Measurements from ENCODE around the gene PRR14.

PRR14 gene

GRCh38 chr16:30654856-30655255, 4.1 kb downstream of the PRR14 start:
- Histone ChIP-seq H3K36me3 (ENCODE audit: control insufficient read depth in 1 of 2, insufficient read depth in 2 of 2, low read length in 2 of 2) (peaks cover 26 to 44% of the 10 kb centered on the region in 2 donors), H3K4me3 (ENCODE audit: low read depth in 1 of 2, low read length in 2 of 2) (no peak overlapping the region), H3K27ac (ENCODE audit: low read length) (no peak overlapping the region), H3K4me1 (ENCODE audit: control insufficient read depth in 1 of 2, insufficient read depth in 2 of 2, low read length in 2 of 2) (peaks cover 8 to 29% of the 10 kb centered on the region in 2 donors), H3K27me3 (ENCODE audit: low read depth, low read length) (no peaks in the 10 kb centered on the region), H3K9me3 (ENCODE audit: control insufficient read depth in 1 of 2, low read length in 2 of 2) (no peaks in the 10 kb centered on the region)

GRCh38 chr16:30655815-30656347, 5.1 kb downstream of the PRR14 start:
- Histone ChIP-seq H3K27me3 (ENCODE audit: low read depth, low read length) (no peaks in the 10 kb centered on the region), H3K4me3 (ENCODE audit: low read depth in 1 of 2, low read length in 2 of 2) (no peak overlapping the region), H3K36me3 (ENCODE audit: control insufficient read depth in 1 of 2, insufficient read depth in 2 of 2, low read length in 2 of 2) (peaks cover 26 to 44% of the 10 kb centered on the region in 2 donors), H3K4me1 (ENCODE audit: control insufficient read depth in 1 of 2, insufficient read depth in 2 of 2, low read length in 2 of 2) (peaks cover 16 to 34% of the 10 kb centered on the region in 2 donors), H3K27ac (ENCODE audit: low read length) (no peak overlapping the region), H3K9me3 (ENCODE audit: control insufficient read depth in 1 of 2, low read length in 2 of 2) (no peaks in the 10 kb centered on the region)

GRCh38 chr16:30656388-30656787, 5.6 kb downstream of the PRR14 start:
- Histone ChIP-seq H3K9me3 (ENCODE audit: control insufficient read depth in 1 of 2, low read length in 2 of 2) (no peaks in the 10 kb centered on the region), H3K36me3 (ENCODE audit: control insufficient read depth in 1 of 2, insufficient read depth in 2 of 2, low read length in 2 of 2) (peaks cover 30 to 45% of the 10 kb centered on the region in 2 donors), H3K27me3 (ENCODE audit: low read depth, low read length) (no peaks in the 10 kb centered on the region), H3K4me3 (ENCODE audit: low read depth in 1 of 2, low read length in 2 of 2) (no peak overlapping the region), H3K4me1 (ENCODE audit: control insufficient read depth in 1 of 2, insufficient read depth in 2 of 2, low read length in 2 of 2) (peaks cover 21 to 39% of the 10 kb centered on the region in 2 donors), H3K27ac (ENCODE audit: low read length) (no peak overlapping the region)

GRCh38 chr16:30656974-30657865, 6.5 kb downstream of the PRR14 start:
- Histone ChIP-seq H3K27ac (ENCODE audit: low read length) (peak overlapping the region; percentile 92), H3K4me1 (ENCODE audit: control insufficient read depth in 1 of 2, insufficient read depth in 2 of 2, low read length in 2 of 2) (peaks cover 27 to 43% of the 10 kb centered on the region in 2 donors), H3K36me3 (ENCODE audit: control insufficient read depth in 1 of 2, insufficient read depth in 2 of 2, low read length in 2 of 2) (peaks cover 38 to 54% of the 10 kb centered on the region in 2 donors), H3K4me3 (ENCODE audit: low read depth in 1 of 2, low read length in 2 of 2) (peak overlapping the region; percentile 62 to 65), H3K27me3 (ENCODE audit: low read depth, low read length) (no peaks in the 10 kb centered on the region), H3K9me3 (ENCODE audit: control insufficient read depth in 1 of 2, low read length in 2 of 2) (no peaks in the 10 kb centered on the region)

GRCh38 chr16:30657866-30658730, 7.3 kb downstream of the PRR14 start, which contains the start of gene FBRS:
FBRS (plus strand) TSS chr16:30658431; CDS start chr16:30659519, 1,088 bp downstream.
- peak within 1 kb of the TSS; percentile 84 to 92 for H3K4me3 ChIP-seq (ENCODE audit: low read depth in 1 of 2, low read length in 2 of 2)
- H3K4me1 ChIP-seq (ENCODE audit: control insufficient read depth in 1 of 2, insufficient read depth in 2 of 2, low read length in 2 of 2): peaks cover 24 to 43% of the 10 kb centered on the region in 2 donors
- H3K27me3 ChIP-seq (ENCODE audit: low read depth, low read length): no peaks in the 10 kb centered on the region
- H3K27ac ChIP-seq (ENCODE audit: low read length): peak within 1 kb of the TSS; percentile 98
- no peaks in the 10 kb centered on the region for H3K9me3 ChIP-seq (ENCODE audit: control insufficient read depth in 1 of 2, low read length in 2 of 2)
- H3K36me3 ChIP-seq (ENCODE audit: control insufficient read depth in 1 of 2, insufficient read depth in 2 of 2, low read length in 2 of 2): peaks cover 38 to 58% of the 10 kb centered on the region in 2 donors

- Histone ChIP-seq H3K36me3 (ENCODE audit: control insufficient read depth in 1 of 2, insufficient read depth in 2 of 2, low read length in 2 of 2) (peaks cover 45 to 58% of the 10 kb centered on the region in 2 donors), H3K4me1 (ENCODE audit: control insufficient read depth in 1 of 2, insufficient read depth in 2 of 2, low read length in 2 of 2) (peaks cover 24 to 50% of the 10 kb centered on the region in 2 donors), H3K27ac (ENCODE audit: low read length) (peak overlapping the region; percentile 98), H3K9me3 (ENCODE audit: control insufficient read depth in 1 of 2, low read length in 2 of 2) (no peaks in the 10 kb centered on the region), H3K27me3 (ENCODE audit: low read depth, low read length) (no peaks in the 10 kb centered on the region), H3K4me3 (ENCODE audit: low read depth in 1 of 2, low read length in 2 of 2) (peak overlapping the region; percentile 84 to 92)
These were observed 8.2 kb downstream of the PRR14 start for GRCh38 chr16:30658731-30659506.

- Histone ChIP-seq H3K9me3 (ENCODE audit: control insufficient read depth in 1 of 2, low read length in 2 of 2) (no peaks in the 10 kb centered on the region), H3K27me3 (ENCODE audit: low read depth, low read length) (no peaks in the 10 kb centered on the region), H3K4me1 (ENCODE audit: control insufficient read depth in 1 of 2, insufficient read depth in 2 of 2, low read length in 2 of 2) (peaks cover 24 to 49% of the 10 kb centered on the region in 2 donors), H3K27ac (ENCODE audit: low read length) (peak overlapping the region; percentile 98), H3K4me3 (ENCODE audit: low read depth in 1 of 2, low read length in 2 of 2) (peak overlapping the region; percentile 87 to 92), H3K36me3 (ENCODE audit: control insufficient read depth in 1 of 2, insufficient read depth in 2 of 2, low read length in 2 of 2) (peaks cover 40 to 55% of the 10 kb centered on the region in 2 donors)
These were observed 9.0 kb downstream of the PRR14 start for GRCh38 chr16:30659507-30660423.

GRCh38 chr16:30660424-30661261, 9.9 kb downstream of the PRR14 start:
- H3K9me3 ChIP-seq (ENCODE audit: control insufficient read depth in 1 of 2, low read length in 2 of 2): no peaks in the 10 kb centered on the region
- peak overlapping the region; percentile 87 to 92 for H3K4me3 ChIP-seq (ENCODE audit: low read depth in 1 of 2, low read length in 2 of 2)
- H3K27me3 ChIP-seq (ENCODE audit: low read depth, low read length): no peaks in the 10 kb centered on the region
- H3K4me1 ChIP-seq (ENCODE audit: control insufficient read depth in 1 of 2, insufficient read depth in 2 of 2, low read length in 2 of 2): peaks cover 24 to 49% of the 10 kb centered on the region in 2 donors
- H3K27ac ChIP-seq (ENCODE audit: low read length): peak overlapping the region; percentile 80
- peaks cover 42 to 55% of the 10 kb centered on the region in 2 donors for H3K36me3 ChIP-seq (ENCODE audit: control insufficient read depth in 1 of 2, insufficient read depth in 2 of 2, low read length in 2 of 2)

- H3K27ac ChIP-seq (ENCODE audit: low read length): no peak overlapping the region
- no peaks in the 10 kb centered on the region for H3K27me3 ChIP-seq (ENCODE audit: low read depth, low read length)
- peaks cover 55 to 62% of the 10 kb centered on the region in 2 donors for H3K36me3 ChIP-seq (ENCODE audit: control insufficient read depth in 1 of 2, insufficient read depth in 2 of 2, low read length in 2 of 2)
- H3K4me3 ChIP-seq (ENCODE audit: low read depth in 1 of 2, low read length in 2 of 2): no peak overlapping the region
- H3K9me3 ChIP-seq (ENCODE audit: control insufficient read depth in 1 of 2, low read length in 2 of 2): no peaks in the 10 kb centered on the region
- peaks cover 21 to 41% of the 10 kb centered on the region in 2 donors for H3K4me1 ChIP-seq (ENCODE audit: control insufficient read depth in 1 of 2, insufficient read depth in 2 of 2, low read length in 2 of 2)
These were observed 11.7 kb downstream of the PRR14 start for GRCh38 chr16:30662449-30662848.

Data from muscle layer of duodenum (tissue), 2 donors.